Fibroblast of villous mesenchyme (primary cell): Measurements from ENCODE around the gene AOX1. TPM values are rescaled to one million over a fixed set of nuclear protein-coding genes. Genes with fewer than 3 reads are reported as not detected.
"Not testable (repeated sequence)": the region's sequence is repeated elsewhere in the genome, so short reads cannot be mapped to it uniquely, and the experiment has no call there.

Experiments
- DNase-seq: peaks from one replicate; pipeline ENCODE4 v3.0.0-alpha.2; 2010; ENCODE audit warnings: low read depth
- H3K4me3 ChIP-seq: 2 replicates; pipeline ENCODE4 v1.5.1; 2011; ENCODE audit warnings: low read depth, mild to moderate bottlenecking, low read length
- CTCF ChIP-seq: IDR thresholded peaks from 2 replicates; pipeline ENCODE4 v1.5.1; 2012; ENCODE audit warnings: low read depth, mild to moderate bottlenecking, low read length; ENCODE audit not compliant: insufficient read depth
- total RNA-seq: library from RNA; depleted of rRNA; stranded (reverse); fragments of >200 nt; gene quantifications from 2 replicates; pipeline ENCODE4 v1.2.3, GENCODE V29; 2012

Gene AOX1
- total RNA-seq, 1 donor, result 57.4 TPM

GRCh38 chr2:200600549-200601225 lies 14.9 kb downstream of the AOX1 start:
- H3K4me3 ChIP-seq, result no peak overlapping the region

GRCh38 chr2:200602584-200602983 lies 16.8 kb downstream of the AOX1 start:
- no peak overlapping the region for H3K4me3 ChIP-seq
- no peak for TF ChIP-seq CTCF
- no peak for DNase-seq

More at GRCh38 chr2:200600549-200601225, 14.9 kb downstream of the AOX1 start:
- TF ChIP-seq CTCF, result no peak
- DNase-seq, result peak; percentile 85

GRCh38 chr2:200603972-200604371 lies 18.2 kb downstream of the AOX1 start:
- TF ChIP-seq CTCF, result no peak
- H3K4me3 ChIP-seq, result no peak overlapping the region
- DNase-seq, result peak; percentile 61

- no peak overlapping the region for H3K4me3 ChIP-seq
- no peak for TF ChIP-seq CTCF
- DNase-seq, result peak; percentile 55
Observed at GRCh38 chr2:200604571-200605255, 18.9 kb downstream of the AOX1 start.

GRCh38 chr2:200608341-200609027 lies 22.7 kb downstream of the AOX1 start:
- no peak for DNase-seq
- no peak for TF ChIP-seq CTCF
- H3K4me3 ChIP-seq, result no peak overlapping the region

GRCh38 chr2:200609028-200609614 lies 23.3 kb downstream of the AOX1 start:
- DNase-seq, result peak; percentile 79
- no peak for TF ChIP-seq CTCF
- no peak overlapping the region for H3K4me3 ChIP-seq

- not testable (repeated sequence) for DNase-seq, H3K4me3 ChIP-seq
Observed at GRCh38 chr2:200610217-200610616, 24.4 kb downstream of the AOX1 start.
